PC-3 (cell line): ENCODE data around the gene STARD9. TPM values are rescaled to one million over a fixed set of nuclear protein-coding genes. Genes with fewer than 3 reads are reported as not detected.

ENCODE experiments used
- ATAC-seq: fragments of 200-7000 bp; cut with Tn5 transposase; 2 replicates; pipeline ENCODE4 v1.9.1; 2020; ENCODE audit warnings: mild to moderate bottlenecking, moderate library complexity
- BruUV-seq: library from RNA; stranded (reverse); fragments of 400-500 nt; replicated peaks from 2 replicates; lab custom pipeline; 2021; lab: Mats Ljungman, UMichigan
- CTCF ChIA-PET: fragments of 300-600 bp; sonication (Branson Sonifier 250); formaldehyde crosslinking; loops from one replicate; lab custom pipeline; 2022; ENCODE audit warnings: antibody characterized with exemption; lab: Charles Lee
- POLR2A ChIA-PET: fragments of 300-600 bp; sonication (Branson Sonifier 250); formaldehyde crosslinking; loops from one replicate; lab custom pipeline; 2022; ENCODE audit warnings: antibody characterized with exemption; ENCODE audit not compliant: unreplicated experiment; lab: Charles Lee
- DNase-seq: peaks from one replicate; pipeline ENCODE4 v3.0.0-alpha.2; 2015
- H2AFZ ChIP-seq: fragments of 300-600 bp; sonication (generic); 2 replicates; pipeline ENCODE4 v1.6.0; 2016; ENCODE audit warnings: antibody characterized with exemption, low read length
- H3F3A ChIP-seq: fragments of 300-600 bp; sonication (generic); one replicate; pipeline ENCODE4 v1.6.0; 2017; ENCODE audit warnings: antibody characterized with exemption, low read length, control low read depth, mild to moderate bottlenecking; ENCODE audit not compliant: unreplicated experiment
- H3K27ac ChIP-seq: fragments of 300-600 bp; sonication (generic); 2 replicates; pipeline ENCODE4 v1.5.1; 2016; ENCODE audit warnings: mild to moderate bottlenecking, low read length
- H3K27me3 ChIP-seq: fragments of 300-600 bp; sonication (generic); 2 replicates; pipeline ENCODE4 v1.6.1; 2016; ENCODE audit warnings: low read length, mixed read lengths
- H3K36me3 ChIP-seq: fragments of 300-600 bp; sonication (generic); 2 replicates; pipeline ENCODE4 v1.6.1; 2016; ENCODE audit warnings: low read depth, mixed run types, low read length, mixed read lengths
- H3K4me1 ChIP-seq: fragments of 300-600 bp; sonication (generic); 2 replicates; pipeline ENCODE4 v1.5.1; 2016; ENCODE audit warnings: low read length; ENCODE audit not compliant: insufficient read depth
- H3K4me2 ChIP-seq: fragments of 300-600 bp; sonication (generic); 2 replicates; pipeline ENCODE4 v1.6.0; 2016; ENCODE audit warnings: low read length
- H3K4me3 ChIP-seq: fragments of 300-600 bp; sonication (generic); 2 replicates; pipeline ENCODE4 v1.5.1; 2016; ENCODE audit warnings: mild to moderate bottlenecking, low read length, mixed read lengths
- H3K79me2 ChIP-seq: fragments of 300-600 bp; sonication (generic); 2 replicates; pipeline ENCODE4 v1.6.1; 2017; ENCODE audit warnings: low read length, mixed read lengths
- H3K9ac ChIP-seq: fragments of 300-600 bp; sonication (generic); 2 replicates; pipeline ENCODE4 v1.6.0; 2016; ENCODE audit warnings: mild to moderate bottlenecking, low read length
- H3K9me2 ChIP-seq: fragments of 300-600 bp; sonication (generic); replicated peaks from 2 replicates; pipeline ENCODE4 v1.6.1; 2016; ENCODE audit warnings: mixed run types, low read length, mixed read lengths
- H3K9me3 ChIP-seq: fragments of 300-600 bp; sonication (generic); 2 replicates; pipeline ENCODE4 v1.6.1; 2016; ENCODE audit warnings: low read length, mixed read lengths
- H4K20me1 ChIP-seq: fragments of 300-600 bp; sonication (generic); 2 replicates; pipeline ENCODE4 v1.6.1; 2016; ENCODE audit warnings: low read length, mixed read lengths
- EZH2 ChIP-seq: fragments of 300-600 bp; sonication (generic); IDR thresholded peaks from one replicate; pipeline ENCODE4 v1.6.1; 2017; ENCODE audit warnings: antibody characterized with exemption, mild to moderate bottlenecking, low read length; ENCODE audit not compliant: unreplicated experiment
- EZH2phosphoT487 ChIP-seq: fragments of 300-600 bp; sonication (generic); IDR thresholded peaks from 2 replicates; pipeline ENCODE4 v1.6.1; 2018; ENCODE audit warnings: mild to moderate bottlenecking, antibody characterized with exemption, low read length, borderline replicate concordance
- intact Hi-C: fragments of 100-400 bp; cut with micrococcal nuclease; formaldehyde crosslinking; loops from 2 replicates; pipeline ENCODE4 v1.9.0; 2023
- total RNA-seq: library from RNA; depleted of rRNA; stranded (reverse); fragments of >200 nt; gene quantifications from 2 replicates; pipeline ENCODE4 v1.2.3, GENCODE V29; 2014
- TF ChIP-seq, protein P1 (sequence below): fragments of 300-600 bp; sonication (generic); conservative IDR thresholded peaks from 2 replicates; pipeline ENCODE4 v1.5.1; 2017; ENCODE audit warnings: antibody characterized with exemption, low read depth, mild to moderate bottlenecking, low read length

Gene STARD9
- total RNA-seq, 1 experiment from 2014 or later = 5.0 TPM

DNA sequence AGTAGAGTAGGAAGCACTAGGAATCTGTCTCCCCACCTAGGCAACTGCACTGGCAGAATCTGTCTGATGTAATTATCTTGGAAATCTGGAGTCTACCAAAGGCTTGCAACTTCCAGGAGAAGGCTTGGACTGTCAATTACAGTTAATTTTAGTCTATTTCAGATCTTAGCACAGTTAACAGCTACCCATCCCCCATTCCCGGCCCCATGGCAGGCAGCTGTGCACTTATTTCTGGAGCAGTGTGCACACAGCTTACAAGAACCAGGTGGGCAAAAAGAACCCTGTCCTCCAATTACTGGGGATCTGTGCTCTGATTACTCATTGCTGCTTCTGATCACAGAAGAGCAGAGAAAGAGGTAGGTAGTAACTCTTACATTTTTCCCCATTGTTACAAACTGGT lies 173.9 kb downstream of the STARD9 start:
- no peaks in the 10 kb centered on the region for H3K9me3 ChIP-seq
- ATAC-seq (no peak), DNase-seq (no peak)
- H4K20me1 ChIP-seq = no peaks in the 10 kb centered on the region
- H3K27me3 ChIP-seq = no peaks in the 10 kb centered on the region
- no peaks in the 10 kb centered on the region for H3K9me2 ChIP-seq
- H3K4me2 ChIP-seq = no peak overlapping the region
- H3F3A ChIP-seq = no peaks in the 10 kb centered on the region
- H3K79me2 ChIP-seq = no peaks in the 10 kb centered on the region
- no peak overlapping the region for H3K4me3 ChIP-seq
- TF ChIP-seq EZH2 = no peak
- TF ChIP-seq, protein P1, sequence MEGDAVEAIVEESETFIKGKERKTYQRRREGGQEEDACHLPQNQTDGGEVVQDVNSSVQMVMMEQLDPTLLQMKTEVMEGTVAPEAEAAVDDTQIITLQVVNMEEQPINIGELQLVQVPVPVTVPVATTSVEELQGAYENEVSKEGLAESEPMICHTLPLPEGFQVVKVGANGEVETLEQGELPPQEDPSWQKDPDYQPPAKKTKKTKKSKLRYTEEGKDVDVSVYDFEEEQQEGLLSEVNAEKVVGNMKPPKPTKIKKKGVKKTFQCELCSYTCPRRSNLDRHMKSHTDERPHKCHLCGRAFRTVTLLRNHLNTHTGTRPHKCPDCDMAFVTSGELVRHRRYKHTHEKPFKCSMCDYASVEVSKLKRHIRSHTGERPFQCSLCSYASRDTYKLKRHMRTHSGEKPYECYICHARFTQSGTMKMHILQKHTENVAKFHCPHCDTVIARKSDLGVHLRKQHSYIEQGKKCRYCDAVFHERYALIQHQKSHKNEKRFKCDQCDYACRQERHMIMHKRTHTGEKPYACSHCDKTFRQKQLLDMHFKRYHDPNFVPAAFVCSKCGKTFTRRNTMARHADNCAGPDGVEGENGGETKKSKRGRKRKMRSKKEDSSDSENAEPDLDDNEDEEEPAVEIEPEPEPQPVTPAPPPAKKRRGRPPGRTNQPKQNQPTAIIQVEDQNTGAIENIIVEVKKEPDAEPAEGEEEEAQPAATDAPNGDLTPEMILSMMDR = no peak
- no peak for TF ChIP-seq EZH2phosphoT487
- H3K9ac ChIP-seq = no peak overlapping the region
- intact Hi-C loops = no loop called here
- H3K4me1 ChIP-seq = no peaks in the 10 kb centered on the region
- H3K36me3 ChIP-seq = 0 out of 2 replicates have a peak, but pooled peaks cover 3% of the 10 kb centered on the region
- no TSS peak for BruUV-seq
- ChIA-PET POLR2A (no interaction called here), CTCF (no interaction called here)
- no peak overlapping the region for H3K27ac ChIP-seq
- no peak overlapping the region for H2AFZ ChIP-seq

GRCh38 chr15:42750306-42750705 lies 174.9 kb downstream of the STARD9 start:
- no peaks in the 10 kb centered on the region for H3F3A ChIP-seq
- H3K9me2 ChIP-seq = no peaks in the 10 kb centered on the region
- no peak overlapping the region for H3K4me2 ChIP-seq
- ChIA-PET CTCF (no interaction called here), POLR2A (interaction anchor here (0.7 kb wide), 1 partner anchor 112 kb away, joined by 7 read pairs; no protein-coding TSS in a partner anchor)
- no peak overlapping the region for H3K9ac ChIP-seq
- intact Hi-C loops = no loop called here
- H3K79me2 ChIP-seq = no peaks in the 10 kb centered on the region
- no peaks in the 10 kb centered on the region for H3K9me3 ChIP-seq
- no peak overlapping the region for H3K27ac ChIP-seq
- ATAC-seq (no peak), DNase-seq (no peak)
- H4K20me1 ChIP-seq = no peaks in the 10 kb centered on the region
- 0 out of 2 replicates have a peak, but pooled peaks cover 3% of the 10 kb centered on the region for H3K36me3 ChIP-seq
- no peaks in the 10 kb centered on the region for H3K27me3 ChIP-seq
- TF ChIP-seq EZH2 = no peak
- TF ChIP-seq EZH2phosphoT487 = no peak
- TF ChIP-seq, protein P1 = no peak
- BruUV-seq = no TSS peak
- H2AFZ ChIP-seq = no peak overlapping the region
- H3K4me1 ChIP-seq = no peaks in the 10 kb centered on the region
- H3K4me3 ChIP-seq = no peak overlapping the region

GRCh38 chr15:42759093-42759492 lies 183.7 kb downstream of the STARD9 start:
- no peaks in the 10 kb centered on the region for H3K4me1 ChIP-seq
- no peaks in the 10 kb centered on the region for H3K79me2 ChIP-seq
- no peaks in the 10 kb centered on the region for H3F3A ChIP-seq
- no peak overlapping the region for H3K27ac ChIP-seq
- H4K20me1 ChIP-seq = no peaks in the 10 kb centered on the region
- DNase-seq (no peak), ATAC-seq (no peak)
- H3K9me2 ChIP-seq = no peaks in the 10 kb centered on the region
- no peak overlapping the region for H3K4me3 ChIP-seq
- no peak overlapping the region for H3K9ac ChIP-seq
- peaks cover 15% of the 10 kb centered on the region for H3K9me3 ChIP-seq
- no peak overlapping the region for H3K4me2 ChIP-seq
- no peak overlapping the region for H2AFZ ChIP-seq
- no peaks in the 10 kb centered on the region for H3K27me3 ChIP-seq
- ChIA-PET POLR2A (no interaction called here), CTCF (no interaction called here)
- intact Hi-C loops = no loop called here
- BruUV-seq = no TSS peak
- H3K36me3 ChIP-seq = peaks cover 13% of the 10 kb centered on the region; the same call in 1 of the 2 replicates
- TF ChIP-seq, protein P1 = no peak
- TF ChIP-seq EZH2 = no peak
- no peak for TF ChIP-seq EZH2phosphoT487
